ENCODE data around the gene APRT. TPM values are rescaled to one million over a fixed set of nuclear protein-coding genes. Genes with fewer than 3 reads are reported as not detected.
"Not testable (repeated sequence)": the region's sequence is repeated elsewhere in the genome, so short reads cannot be mapped to it uniquely, and the experiment has no call there.

The APRT gene
- total RNA-seq, 1 experiment from 2014 or later, result 311 TPM

DNA sequence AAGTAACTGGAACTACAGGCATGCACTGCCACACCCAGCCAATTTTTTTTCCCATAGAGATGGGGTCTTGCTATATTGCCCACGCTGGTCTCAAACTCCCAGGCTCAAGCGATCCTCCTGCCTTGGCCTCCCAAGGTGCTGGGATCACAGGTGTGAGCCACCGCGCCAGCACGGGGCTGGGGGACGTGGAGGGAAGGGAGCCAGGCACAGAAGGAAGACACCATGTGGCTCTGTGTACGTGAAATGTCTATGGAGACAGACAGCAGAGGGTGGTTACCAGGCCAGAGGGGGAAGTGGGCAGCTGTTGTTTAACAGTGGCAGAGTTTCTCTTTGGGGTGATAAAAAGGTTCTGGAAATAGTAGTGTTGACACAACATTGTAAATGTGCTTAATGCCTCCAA lies 22.1 kb downstream of the APRT start:
- ATAC-seq, result no peak
- ChIA-PET RAD21 (ENCODE audit: low non-redundant PET in 1 of 2, low total read pairs in 2 of 2, uncharacterized antibody in 2 of 2, unreplicated experiment in 2 of 2) (no interaction called here), CTCF (interaction anchor here (1.1 kb wide), 1 partner anchor 52 kb away, joined by 3 read pairs; no protein-coding TSS in a partner anchor), POLR2A (no interaction called here)
- H3K4me3 ChIP-seq (replicated peaks in 1 of 2; ENCODE audit: low read depth in 1 of 2, low read length in 2 of 2), result no peak overlapping the region
- TF ChIP-seq, protein P1, sequence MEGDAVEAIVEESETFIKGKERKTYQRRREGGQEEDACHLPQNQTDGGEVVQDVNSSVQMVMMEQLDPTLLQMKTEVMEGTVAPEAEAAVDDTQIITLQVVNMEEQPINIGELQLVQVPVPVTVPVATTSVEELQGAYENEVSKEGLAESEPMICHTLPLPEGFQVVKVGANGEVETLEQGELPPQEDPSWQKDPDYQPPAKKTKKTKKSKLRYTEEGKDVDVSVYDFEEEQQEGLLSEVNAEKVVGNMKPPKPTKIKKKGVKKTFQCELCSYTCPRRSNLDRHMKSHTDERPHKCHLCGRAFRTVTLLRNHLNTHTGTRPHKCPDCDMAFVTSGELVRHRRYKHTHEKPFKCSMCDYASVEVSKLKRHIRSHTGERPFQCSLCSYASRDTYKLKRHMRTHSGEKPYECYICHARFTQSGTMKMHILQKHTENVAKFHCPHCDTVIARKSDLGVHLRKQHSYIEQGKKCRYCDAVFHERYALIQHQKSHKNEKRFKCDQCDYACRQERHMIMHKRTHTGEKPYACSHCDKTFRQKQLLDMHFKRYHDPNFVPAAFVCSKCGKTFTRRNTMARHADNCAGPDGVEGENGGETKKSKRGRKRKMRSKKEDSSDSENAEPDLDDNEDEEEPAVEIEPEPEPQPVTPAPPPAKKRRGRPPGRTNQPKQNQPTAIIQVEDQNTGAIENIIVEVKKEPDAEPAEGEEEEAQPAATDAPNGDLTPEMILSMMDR (IDR thresholded peaks at IDR 0.05 in 2 of 3, conservative IDR thresholded peaks at IDR 0.05 in 1 of 3; ENCODE audit: borderline replicate concordance in 1 of 3, insufficient read depth in 1 of 3, low read depth in 2 of 3, low read length in 2 of 3), result no peak
- TF ChIP-seq, protein P2, sequence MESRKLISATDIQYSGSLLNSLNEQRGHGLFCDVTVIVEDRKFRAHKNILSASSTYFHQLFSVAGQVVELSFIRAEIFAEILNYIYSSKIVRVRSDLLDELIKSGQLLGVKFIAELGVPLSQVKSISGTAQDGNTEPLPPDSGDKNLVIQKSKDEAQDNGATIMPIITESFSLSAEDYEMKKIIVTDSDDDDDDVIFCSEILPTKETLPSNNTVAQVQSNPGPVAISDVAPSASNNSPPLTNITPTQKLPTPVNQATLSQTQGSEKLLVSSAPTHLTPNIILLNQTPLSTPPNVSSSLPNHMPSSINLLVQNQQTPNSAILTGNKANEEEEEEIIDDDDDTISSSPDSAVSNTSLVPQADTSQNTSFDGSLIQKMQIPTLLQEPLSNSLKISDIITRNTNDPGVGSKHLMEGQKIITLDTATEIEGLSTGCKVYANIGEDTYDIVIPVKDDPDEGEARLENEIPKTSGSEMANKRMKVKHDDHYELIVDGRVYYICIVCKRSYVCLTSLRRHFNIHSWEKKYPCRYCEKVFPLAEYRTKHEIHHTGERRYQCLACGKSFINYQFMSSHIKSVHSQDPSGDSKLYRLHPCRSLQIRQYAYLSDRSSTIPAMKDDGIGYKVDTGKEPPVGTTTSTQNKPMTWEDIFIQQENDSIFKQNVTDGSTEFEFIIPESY (IDR thresholded peaks at IDR 0.05; ENCODE audit: extremely low read depth, insufficient replicate concordance, low read length), result no peak
- no peak for TF ChIP-seq SP1 (IDR thresholded peaks at IDR 0.05; ENCODE audit: low read depth)
- TF ChIP-seq, protein P3, sequence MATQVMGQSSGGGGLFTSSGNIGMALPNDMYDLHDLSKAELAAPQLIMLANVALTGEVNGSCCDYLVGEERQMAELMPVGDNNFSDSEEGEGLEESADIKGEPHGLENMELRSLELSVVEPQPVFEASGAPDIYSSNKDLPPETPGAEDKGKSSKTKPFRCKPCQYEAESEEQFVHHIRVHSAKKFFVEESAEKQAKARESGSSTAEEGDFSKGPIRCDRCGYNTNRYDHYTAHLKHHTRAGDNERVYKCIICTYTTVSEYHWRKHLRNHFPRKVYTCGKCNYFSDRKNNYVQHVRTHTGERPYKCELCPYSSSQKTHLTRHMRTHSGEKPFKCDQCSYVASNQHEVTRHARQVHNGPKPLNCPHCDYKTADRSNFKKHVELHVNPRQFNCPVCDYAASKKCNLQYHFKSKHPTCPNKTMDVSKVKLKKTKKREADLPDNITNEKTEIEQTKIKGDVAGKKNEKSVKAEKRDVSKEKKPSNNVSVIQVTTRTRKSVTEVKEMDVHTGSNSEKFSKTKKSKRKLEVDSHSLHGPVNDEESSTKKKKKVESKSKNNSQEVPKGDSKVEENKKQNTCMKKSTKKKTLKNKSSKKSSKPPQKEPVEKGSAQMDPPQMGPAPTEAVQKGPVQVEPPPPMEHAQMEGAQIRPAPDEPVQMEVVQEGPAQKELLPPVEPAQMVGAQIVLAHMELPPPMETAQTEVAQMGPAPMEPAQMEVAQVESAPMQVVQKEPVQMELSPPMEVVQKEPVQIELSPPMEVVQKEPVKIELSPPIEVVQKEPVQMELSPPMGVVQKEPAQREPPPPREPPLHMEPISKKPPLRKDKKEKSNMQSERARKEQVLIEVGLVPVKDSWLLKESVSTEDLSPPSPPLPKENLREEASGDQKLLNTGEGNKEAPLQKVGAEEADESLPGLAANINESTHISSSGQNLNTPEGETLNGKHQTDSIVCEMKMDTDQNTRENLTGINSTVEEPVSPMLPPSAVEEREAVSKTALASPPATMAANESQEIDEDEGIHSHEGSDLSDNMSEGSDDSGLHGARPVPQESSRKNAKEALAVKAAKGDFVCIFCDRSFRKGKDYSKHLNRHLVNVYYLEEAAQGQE (IDR thresholded peaks at IDR 0.05; ENCODE audit: low read depth), result no peak
- TF ChIP-seq, protein P4, sequence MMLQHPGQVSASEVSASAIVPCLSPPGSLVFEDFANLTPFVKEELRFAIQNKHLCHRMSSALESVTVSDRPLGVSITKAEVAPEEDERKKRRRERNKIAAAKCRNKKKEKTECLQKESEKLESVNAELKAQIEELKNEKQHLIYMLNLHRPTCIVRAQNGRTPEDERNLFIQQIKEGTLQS (IDR thresholded peaks at IDR 0.05), result no peak
- H3K4me1 ChIP-seq (ENCODE audit: control insufficient read depth in 1 of 2, insufficient read depth in 2 of 2, low read length in 2 of 2), result peaks cover 7 to 19% of the 10 kb centered on the region in 2 experiments
- H3K27ac ChIP-seq (ENCODE audit: low read depth, low read length), result no peak overlapping the region
- no peak overlapping the region for H3K4me2 ChIP-seq (ENCODE audit: low read length)
- no peaks in the 10 kb centered on the region for H3K9me2 ChIP-seq (ENCODE audit: insufficient read depth)
- intact Hi-C loops (cut with micrococcal nuclease), result no loop called here
- H3K9ac ChIP-seq (ENCODE audit: low read length), result no peak overlapping the region
- no peaks in the 10 kb centered on the region for H4K20me1 ChIP-seq (ENCODE audit: insufficient read depth)
- no peak for DNase-seq (ENCODE audit: low read depth, low spot score)
- H3K79me2 ChIP-seq (ENCODE audit: insufficient read depth, low read length), result peaks cover 4% of the 10 kb centered on the region
- no TSS peak for BruUV-seq (replicated peaks)
- H3K36me3 ChIP-seq (ENCODE audit: control insufficient read depth in 1 of 2, insufficient read depth in 2 of 2, low read length in 2 of 2), result no peaks in the 10 kb centered on the region
- H3K9me3 ChIP-seq (ENCODE audit: control insufficient read depth in 1 of 2, insufficient read depth in 1 of 2, low read depth in 1 of 2, low read length in 2 of 2), result no peaks in the 10 kb centered on the region
- H3K27me3 ChIP-seq (ENCODE audit: insufficient read depth, low read length), result no peaks in the 10 kb centered on the region
- H2AFZ ChIP-seq (ENCODE audit: low read depth, low read length, poor library complexity, severe bottlenecking), result no peak overlapping the region

DNA sequence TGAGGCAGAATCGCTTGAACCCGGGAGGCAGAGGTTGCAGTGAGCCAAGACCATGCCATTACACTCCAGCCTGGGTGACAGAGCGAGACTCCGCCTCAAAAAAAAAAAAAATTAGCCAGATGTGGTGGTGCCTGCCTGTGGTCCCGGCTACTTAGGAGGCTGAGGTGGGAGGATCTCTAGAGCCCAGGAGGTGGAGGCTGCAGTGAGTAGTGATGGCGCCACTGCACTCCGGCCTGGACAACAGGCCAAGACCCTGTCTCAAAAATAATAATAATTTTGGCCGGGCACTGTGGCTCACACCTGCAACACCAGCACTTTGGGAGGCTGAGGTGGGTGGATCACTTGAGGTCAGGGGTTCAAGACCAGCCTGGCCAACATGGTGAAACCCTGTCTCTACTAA lies 23.0 kb downstream of the APRT start:
- H3K9me2 ChIP-seq (ENCODE audit: insufficient read depth); ATAC-seq; H3K4me2 ChIP-seq (ENCODE audit: low read length); H3K27me3 ChIP-seq (ENCODE audit: insufficient read depth, low read length); BruUV-seq (replicated peaks); H3K27ac ChIP-seq (ENCODE audit: low read depth, low read length); H3K4me3 ChIP-seq (replicated peaks in 1 of 2; ENCODE audit: low read depth in 1 of 2, low read length in 2 of 2); H4K20me1 ChIP-seq (ENCODE audit: insufficient read depth); H3K9ac ChIP-seq (ENCODE audit: low read length); intact Hi-C loops (cut with micrococcal nuclease); RAD21 ChIA-PET (ENCODE audit: low non-redundant PET in 1 of 2, low total read pairs in 2 of 2, uncharacterized antibody in 2 of 2, unreplicated experiment in 2 of 2); DNase-seq (ENCODE audit: low read depth, low spot score); H3K9me3 ChIP-seq (ENCODE audit: control insufficient read depth in 1 of 2, insufficient read depth in 1 of 2, low read depth in 1 of 2, low read length in 2 of 2); H2AFZ ChIP-seq (ENCODE audit: low read depth, low read length, poor library complexity, severe bottlenecking); POLR2A ChIA-PET; H3K36me3 ChIP-seq (ENCODE audit: control insufficient read depth in 1 of 2, insufficient read depth in 2 of 2, low read length in 2 of 2): not testable (repeated sequence)
- Histone ChIP-seq H3K79me2 (ENCODE audit: insufficient read depth, low read length) (peaks cover 12% of the 10 kb centered on the region), H3K4me1 (ENCODE audit: control insufficient read depth in 1 of 2, insufficient read depth in 2 of 2, low read length in 2 of 2) (peaks cover 5 to 23% of the 10 kb centered on the region in 2 experiments)
- CTCF ChIA-PET, result interaction anchor here (1.1 kb wide), 1 partner anchor 51 kb away, joined by 3 read pairs; no protein-coding TSS in a partner anchor
